Measurements from ENCODE around the gene FKBP2.
"Not testable (repeated sequence)": the region's sequence is repeated elsewhere in the genome, so short reads cannot be mapped to it uniquely, and the experiment has no call there.

FKBP2 gene

GRCh38 chr11:64234647-64235379 lies 6.1 kb upstream of the FKBP2 start:
- DNase-seq, result no peak

- DNase-seq, result no peak
Measured at GRCh38 chr11:64235437-64236161, 5.3 kb upstream of the FKBP2 start.

GRCh38 chr11:64237484-64237951 lies 3.4 kb upstream of the FKBP2 start:
- DNase-seq, result peak; percentile 93

- no peak for DNase-seq
Measured at GRCh38 chr11:64238076-64238475, 2.8 kb upstream of the FKBP2 start.

GRCh38 chr11:64238999-64239398 lies 1.9 kb upstream of the FKBP2 start:
- no peak for DNase-seq

- no peak for DNase-seq
Measured at GRCh38 chr11:64239662-64240434, 1.0 kb upstream of the FKBP2 start.

GRCh38 chr11:64241241-64241490 lies 271 bp downstream of the FKBP2 start:
- DNase-seq, result peak; percentile 99

- DNase-seq, result no peak
Measured at GRCh38 chr11:64241491-64242374, 838 bp downstream of the FKBP2 start.

GRCh38 chr11:64243236-64243854 lies 2.5 kb downstream of the FKBP2 start:
- no peak for DNase-seq

GRCh38 chr11:64244107-64244506 lies 3.2 kb downstream of the FKBP2 start:
- no peak for DNase-seq

GRCh38 chr11:64244966-64245365 lies 4.1 kb downstream of the FKBP2 start:
- DNase-seq, result no peak

- DNase-seq, result no peak
Measured at GRCh38 chr11:64245401-64245796, 4.5 kb downstream of the FKBP2 start.

GRCh38 chr11:64245797-64246620 lies 5.1 kb downstream of the FKBP2 start:
- peak; percentile 40 for DNase-seq

- not testable (repeated sequence) for DNase-seq
Measured at GRCh38 chr11:64246621-64246870, 5.7 kb downstream of the FKBP2 start.

- peak; percentile 85 for DNase-seq
Measured at GRCh38 chr11:64246871-64247728, 6.2 kb downstream of the FKBP2 start, which contains the start of gene PPP1R14B. Gene PPP1R14B (minus strand): TSS chr11:64246943. CDS start chr11:64246673, 270 bp downstream.

GRCh38 chr11:64247729-64248531 lies 7.0 kb downstream of the FKBP2 start:
- DNase-seq, result no peak

- DNase-seq, result no peak
Measured at GRCh38 chr11:64248578-64248977, 7.7 kb downstream of the FKBP2 start.

- DNase-seq, result no peak
Measured at GRCh38 chr11:64249038-64249437, 8.1 kb downstream of the FKBP2 start.

- DNase-seq, result no peak
Measured at GRCh38 chr11:64249563-64250414, 8.9 kb downstream of the FKBP2 start.

Data from NCI-H1092 (cell line).